NK-92 (cell line): ENCODE data around the gene ZFTA.

Source experiments
- DNase-seq: peaks from one replicate; lab custom pipeline; 2025; ENCODE audit not compliant: unreplicated experiment; lab: John Stamatoyannopoulos, UW

The ZFTA gene

DNA sequence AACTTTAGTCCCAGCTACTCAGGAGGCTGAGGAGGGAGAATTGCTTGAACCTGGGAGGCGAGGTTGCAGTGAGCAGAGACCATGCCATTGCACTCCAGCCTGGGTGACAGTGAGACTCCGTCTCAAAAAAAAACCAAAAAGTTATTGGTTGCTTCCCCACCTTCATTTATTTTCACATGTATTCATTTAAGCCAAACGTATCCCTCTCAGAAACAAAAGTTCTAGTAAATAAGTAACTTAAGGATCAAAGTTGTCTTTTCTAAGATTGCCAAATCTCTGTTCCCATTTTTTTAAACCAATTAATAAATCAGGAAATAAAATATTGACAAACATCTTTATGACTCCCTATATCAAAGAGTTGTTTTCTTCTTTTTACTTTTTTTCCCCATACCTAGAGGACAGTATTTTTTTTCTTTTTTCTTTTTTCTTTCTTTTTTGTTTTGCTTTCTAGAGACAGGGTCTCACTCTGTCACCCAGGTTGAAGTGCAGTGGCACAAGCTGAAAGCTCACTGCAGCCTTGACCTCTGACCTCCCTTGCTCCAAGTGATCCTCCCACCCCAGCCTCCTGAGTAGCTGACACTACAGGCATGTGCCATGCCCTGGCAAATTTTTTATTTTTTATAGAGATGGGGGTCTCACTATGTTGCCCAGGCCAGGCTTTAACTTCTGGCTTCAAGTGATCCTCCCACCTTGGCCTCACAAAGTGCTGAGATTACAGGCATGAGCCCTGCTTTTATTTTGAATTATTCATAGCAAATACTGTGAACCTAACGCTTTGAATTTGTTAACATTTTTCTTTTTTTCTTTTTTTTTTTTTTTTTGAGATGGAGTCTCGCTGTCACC, 11.4 kb downstream of the ZFTA start:
- no peak for DNase-seq

DNA sequence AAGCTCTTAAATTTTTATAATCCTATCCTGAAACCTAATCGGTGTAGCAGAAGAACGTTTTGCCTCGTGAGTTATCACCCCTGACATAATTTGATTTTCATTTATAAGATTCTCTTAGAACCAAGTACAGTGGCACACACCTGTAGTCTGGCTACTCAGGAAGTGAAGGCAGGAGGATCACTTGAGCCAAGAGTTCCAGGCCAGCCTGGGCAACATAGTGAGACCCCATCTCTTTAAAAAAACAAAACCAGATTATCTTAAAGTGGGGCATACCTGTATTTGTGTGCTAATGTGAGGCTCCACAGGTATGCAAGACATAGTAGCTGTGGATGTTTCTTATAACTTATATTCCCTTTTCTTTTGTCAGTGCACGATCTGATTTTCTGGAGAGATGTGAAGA, 19.0 kb downstream of the ZFTA start:
- no peak for DNase-seq

DNA sequence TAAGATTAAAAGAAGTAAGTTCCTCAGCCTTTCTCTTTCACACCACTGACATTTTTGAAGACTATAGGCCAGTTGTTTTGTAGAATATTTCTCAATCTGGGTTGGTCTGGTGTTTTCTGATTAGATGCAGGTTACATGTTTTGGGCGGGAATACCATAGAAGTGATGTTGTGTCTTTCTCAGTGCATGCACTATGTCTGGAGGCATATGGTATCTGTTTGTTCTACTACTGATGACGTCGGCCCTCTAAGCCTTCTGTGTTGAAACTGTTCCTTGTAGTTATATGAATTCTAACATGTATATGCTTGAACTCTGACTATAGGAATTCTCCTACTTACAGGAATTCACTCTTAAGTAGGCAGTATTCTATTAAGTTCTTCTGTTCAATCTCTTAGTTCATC, 21.6 kb downstream of the ZFTA start:
- DNase-seq, result no peak

DNA sequence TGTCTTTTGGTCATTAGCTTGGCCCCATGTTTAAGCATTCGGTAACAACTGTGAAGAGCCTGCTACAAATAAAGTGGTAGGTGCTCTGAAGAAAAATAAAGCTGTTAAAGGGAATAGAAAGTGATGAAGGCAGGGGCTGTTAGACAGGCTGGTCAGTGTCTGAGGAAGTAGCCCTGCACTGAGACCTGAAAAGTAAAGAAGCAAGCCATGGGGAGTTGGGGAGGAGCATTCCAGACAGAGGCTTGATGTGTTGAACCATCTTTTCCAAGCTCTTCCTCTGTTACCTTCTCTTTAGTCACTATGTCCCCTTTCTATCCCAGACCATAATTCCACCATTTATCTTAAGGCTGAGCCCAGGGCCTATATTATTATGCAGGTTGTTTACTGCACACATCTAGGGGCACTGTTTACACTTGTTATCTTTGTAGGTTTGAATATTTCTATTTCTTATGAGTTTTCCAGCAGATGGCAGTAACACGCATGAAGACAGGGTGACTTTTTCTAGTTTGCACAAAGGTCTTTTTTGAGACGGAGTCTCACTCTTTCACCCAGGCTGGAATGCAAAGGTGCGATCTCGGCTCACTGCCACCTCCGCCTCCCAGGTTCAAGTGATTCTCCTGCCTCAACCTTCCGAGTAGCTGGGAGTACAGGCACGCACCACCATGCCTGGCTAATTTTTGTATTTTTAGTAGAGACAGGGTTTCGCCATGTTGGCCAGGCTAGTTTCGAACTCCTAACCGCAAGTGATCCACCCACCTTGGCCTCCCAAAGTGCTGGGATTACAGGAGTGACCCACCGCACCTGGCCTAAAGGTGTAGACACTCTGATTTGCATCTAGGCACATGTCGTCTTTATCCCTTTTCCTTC, 23.0 kb downstream of the ZFTA start:
- DNase-seq, result no peak

DNA sequence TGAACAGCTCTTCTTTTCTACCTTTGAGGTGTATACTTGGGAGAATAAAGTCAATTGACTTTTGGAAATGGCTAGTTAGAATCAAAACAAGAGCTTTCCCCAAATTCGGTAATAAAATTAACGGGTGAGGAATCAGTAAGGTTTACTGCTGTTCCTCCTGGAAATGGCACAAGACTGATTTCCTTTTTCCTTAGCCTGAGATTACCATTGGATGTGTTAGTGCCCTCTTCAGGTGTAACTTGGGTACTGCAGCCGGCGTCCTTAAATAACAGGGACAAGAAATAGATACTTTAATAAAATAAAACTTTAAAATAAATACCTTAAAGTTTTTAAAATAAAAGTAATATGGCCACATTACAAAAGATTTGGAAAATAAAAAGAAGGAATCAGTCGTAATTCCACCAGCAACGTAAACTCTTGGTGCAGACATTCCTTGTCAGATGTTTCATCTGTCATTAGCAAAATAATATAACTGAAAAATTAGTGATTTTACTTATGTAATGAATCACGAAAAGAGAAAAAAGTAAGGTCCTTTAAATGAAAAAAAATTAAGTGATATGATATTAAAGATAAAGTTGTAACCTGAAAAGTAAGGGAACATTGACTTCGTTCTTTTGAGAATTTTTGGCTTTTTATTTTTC, 29.7 kb downstream of the ZFTA start:
- no peak for DNase-seq

DNA sequence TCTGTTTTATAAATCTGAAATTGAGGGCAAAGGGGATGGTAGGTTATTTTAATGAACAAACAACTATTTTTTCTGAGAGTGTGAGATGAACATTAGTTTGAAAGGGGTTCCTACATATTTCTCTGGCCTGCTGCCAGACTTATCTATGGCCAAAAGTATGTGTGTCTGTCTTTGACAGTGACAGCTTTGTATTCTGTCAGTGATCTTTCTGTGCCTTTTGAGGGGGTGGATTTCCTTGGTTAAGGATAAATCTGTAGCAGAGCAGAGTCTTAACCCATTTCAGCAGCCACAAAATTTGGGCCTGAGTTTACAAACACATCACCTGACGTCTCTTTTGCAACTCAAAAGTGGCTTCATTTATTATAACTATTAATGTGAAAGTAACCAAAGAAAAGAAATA, 30.9 kb downstream of the ZFTA start:
- no peak for DNase-seq

DNA sequence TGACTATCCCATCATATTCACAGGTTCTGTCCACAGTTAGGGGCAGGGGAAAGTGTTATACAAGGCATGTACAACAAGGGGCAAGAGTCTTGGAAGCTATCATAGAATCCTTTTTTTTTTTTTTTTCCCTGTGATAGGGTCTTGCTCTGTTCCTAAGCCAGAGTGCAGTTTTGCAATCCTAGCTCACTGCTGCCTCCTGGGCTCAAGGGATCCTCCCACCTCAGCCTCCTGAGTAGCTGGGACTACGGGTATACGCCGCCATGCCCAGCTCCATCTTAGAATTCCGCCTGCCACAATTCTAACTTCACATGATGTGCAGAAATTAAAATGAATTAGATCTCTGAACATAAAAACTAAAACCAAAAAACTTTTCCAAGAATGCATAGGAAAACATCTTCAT, 31.7 kb downstream of the ZFTA start:
- DNase-seq, result no peak

DNA sequence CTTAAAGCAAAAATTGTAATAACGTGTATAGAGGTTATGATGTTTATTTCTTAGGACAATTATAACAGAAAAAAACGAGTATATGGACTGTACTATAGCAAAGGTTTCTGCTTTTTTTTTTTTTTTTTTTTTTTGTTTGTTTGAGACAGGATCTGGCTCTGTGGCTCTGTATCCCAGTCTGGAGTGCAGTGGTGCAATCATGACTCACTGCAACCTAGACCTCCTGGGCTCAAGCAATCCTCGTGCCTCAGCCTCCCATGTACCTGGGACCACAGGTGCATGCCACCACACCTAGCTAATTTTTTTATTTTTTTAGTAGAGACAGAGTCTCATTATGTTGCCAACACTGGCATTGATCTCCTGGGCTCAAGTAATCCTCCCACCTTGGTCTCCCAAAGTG, 39.2 kb downstream of the ZFTA start:
- no peak for DNase-seq

DNA sequence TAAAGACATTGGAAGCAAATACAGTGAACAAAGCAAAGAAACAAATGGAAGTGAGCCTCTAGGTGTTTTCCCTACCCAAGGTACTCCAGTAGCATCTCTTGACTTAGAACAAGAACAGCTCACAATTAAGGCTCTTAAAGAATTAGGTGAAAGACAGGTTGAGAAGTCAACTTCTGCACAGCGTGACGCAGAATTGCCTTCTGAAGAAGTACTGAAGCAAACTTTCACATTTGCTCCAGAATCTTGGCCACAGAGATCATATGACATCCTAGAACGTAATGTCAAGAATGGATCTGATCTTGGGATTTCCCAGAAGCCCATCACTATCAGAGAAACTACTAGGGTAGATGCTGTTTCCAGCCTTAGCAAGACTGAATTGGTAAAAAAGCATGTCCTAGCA, 48.0 kb downstream of the ZFTA start:
- DNase-seq, result no peak

DNA sequence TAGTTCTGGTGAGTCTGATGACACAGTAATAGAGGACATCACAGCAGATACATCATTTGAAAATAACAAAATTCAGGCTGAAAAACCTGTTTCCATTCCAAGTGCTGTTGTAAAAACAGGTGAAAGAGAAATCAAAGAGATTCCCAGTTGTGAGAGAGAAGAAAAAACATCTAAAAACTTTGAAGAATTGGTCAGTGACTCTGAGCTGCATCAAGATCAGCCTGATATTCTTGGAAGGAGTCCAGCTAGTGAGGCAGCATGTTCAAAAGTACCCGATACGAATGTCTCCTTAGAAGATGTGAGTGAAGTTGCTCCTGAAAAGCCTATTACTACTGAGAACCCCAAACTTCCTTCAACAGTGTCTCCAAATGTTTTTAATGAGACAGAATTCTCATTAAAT, 48.6 kb downstream of the ZFTA start:
- DNase-seq, result no peak

DNA sequence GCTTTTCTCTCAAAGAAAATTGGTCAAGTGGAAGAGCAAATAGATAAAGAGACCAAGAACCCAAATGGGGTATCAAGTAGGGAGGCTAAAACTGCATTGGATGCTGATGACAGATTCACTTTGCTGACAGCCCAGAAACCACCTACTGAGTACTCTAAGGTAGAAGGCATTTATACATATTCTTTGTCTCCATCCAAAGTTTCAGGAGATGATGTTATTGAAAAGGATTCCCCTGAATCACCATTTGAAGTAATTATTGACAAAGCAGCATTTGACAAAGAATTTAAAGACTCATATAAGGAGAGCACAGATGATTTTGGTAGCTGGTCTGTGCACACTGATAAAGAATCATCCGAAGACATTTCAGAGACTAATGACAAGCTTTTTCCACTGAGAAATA, 49.6 kb downstream of the ZFTA start:
- DNase-seq, result no peak
